K562 (cell line): Measurements from ENCODE around the gene ANKRD13B. TPM values are rescaled to one million over a fixed set of nuclear protein-coding genes. Genes with fewer than 3 reads are reported as not detected.
A peak's percentile ranks its signal among the peaks of the same experiment; 100 is the strongest.

ENCODE experiments used
- HDAC8 ChIP-seq: fragments of 450-650 bp; IDR thresholded peaks from 2 replicates; pipeline ENCODE4 v1.6.1; 2016; ENCODE audit warnings: mild to moderate bottlenecking, missing genetic modification characterization, moderate library complexity, missing compliant biosample characterization
- HNRNPH1 ChIP-seq: fragments of 200-400 bp; formaldehyde crosslinking; optimal IDR thresholded peaks from 2 replicates; pipeline ENCODE3; 2017; ENCODE audit warnings: low read depth, mild to moderate bottlenecking, low read length, moderate library complexity
- HNRNPL ChIP-seq: fragments of 200-400 bp; formaldehyde crosslinking; IDR thresholded peaks from 2 replicates; pipeline ENCODE4 v1.6.1; 2017; ENCODE audit warnings: low read depth, mild to moderate bottlenecking, low read length
- L3MBTL2 ChIP-seq: fragments of 450-650 bp; IDR thresholded peaks from 2 replicates; pipeline ENCODE4 v1.6.1; 2016; ENCODE audit warnings: mild to moderate bottlenecking, moderate library complexity
- MEIS2 ChIP-seq: fragments of 450-650 bp; IDR thresholded peaks from 2 replicates; pipeline ENCODE4 v1.6.1; 2014; ENCODE audit warnings: mild to moderate bottlenecking; ENCODE audit not compliant: partially characterized antibody
- MYNN ChIP-seq, 2 experiments: sonication (generic); formaldehyde crosslinking in 1 of 2; IDR thresholded peaks; 2 replicates each; pipeline versions ENCODE4 v1.5.0 to v1.6.1; 2016 to 2020; ENCODE audit warnings: antibody characterized with exemption in 1 of 2, missing genetic modification reagents in 1 of 2
- NCOA6 ChIP-seq: fragments of 450-650 bp; IDR thresholded peaks from 2 replicates; pipeline ENCODE4 v1.6.1; 2017; ENCODE audit warnings: mild to moderate bottlenecking
- RFX1 ChIP-seq: fragments of 450-650 bp; IDR thresholded peaks from 2 replicates; pipeline ENCODE4 v1.6.1; 2016; ENCODE audit warnings: mild to moderate bottlenecking, moderate library complexity
- RFX7 ChIP-seq: fragments of 250-450 bp; sonication (Bioruptor Pico); IDR thresholded peaks from 2 replicates; pipeline ENCODE4 v1.5.1; 2021; ENCODE audit warnings: mild to moderate bottlenecking
- TCF7L2 ChIP-seq: fragments of 150-350 bp; IDR thresholded peaks from 2 replicates; pipeline ENCODE4 v1.6.1; 2016; ENCODE audit warnings: low read depth, mild to moderate bottlenecking, low read length, moderate library complexity
- TCFL5 ChIP-seq: fragments of 250-450 bp; sonication (Bioruptor Pico); conservative IDR thresholded peaks from 2 replicates; pipeline ENCODE4 v1.6.1; 2021; ENCODE audit warnings: mild to moderate bottlenecking, moderate library complexity, matching md5 sums
- ZNF239 ChIP-seq: fragments of 250-450 bp; sonication (Bioruptor Pico); IDR thresholded peaks from 2 replicates; pipeline ENCODE4 v1.4.0; 2020; ENCODE audit warnings: mild to moderate bottlenecking
- ZNF324 ChIP-seq: fragments of 250-450 bp; sonication (Bioruptor Pico); IDR thresholded peaks from 2 replicates; pipeline ENCODE4 v1.4.0; 2020; ENCODE audit warnings: mild to moderate bottlenecking
- polyA plus RNA-seq, 8 experiments: library from polyadenylated mRNA; depleted of rRNA in 4 of 8; stranded (reverse) in 5 of 8; unstranded in 3 of 8; fragments of >200 nt; fragmentation: Nextera tagmentation in 2 of 8; fragmentation: Illumina TruSeq in 1 of 8; extraction: Ambion mirVana in 2 of 8; extraction: Trizol in 1 of 8; gene quantifications; 2 replicates each; pipeline versions ENCODE4 v1.2.1 to v1.2.3, GENCODE V29; 2011 to 2014; ENCODE audit warnings: inconsistent platforms in 1 of 8, missing spikeins in 1 of 8
- total RNA-seq, 7 experiments: library from RNA; depleted of rRNA in 6 of 7; stranded (reverse); fragments of >200 nt in 6 of 7; fragmentation: Illumina TruSeq in 2 of 7; extraction: Trizol in 2 of 7; gene quantifications; 2 replicates each; pipeline versions ENCODE4 v1.2.1 to v1.2.3, GENCODE V29; 2011 to 2021; ENCODE audit warnings: low replicate concordance in 1 of 7
- TF ChIP-seq, protein P1 (sequence below): fragments of 150-350 bp; IDR thresholded peaks from 2 replicates; pipeline ENCODE4 v1.6.1; 2014; ENCODE audit warnings: low read depth, mild to moderate bottlenecking, low read length, borderline replicate concordance
- TF ChIP-seq, protein P2 (sequence below): sonication (generic); formaldehyde crosslinking; IDR thresholded peaks from 2 replicates; pipeline ENCODE4 v1.8.1; 2023; ENCODE audit warnings: mild to moderate bottlenecking, missing genetic modification reagents
- TF ChIP-seq, protein P3 (sequence below): fragments of 450-650 bp; IDR thresholded peaks from 2 replicates; pipeline ENCODE4 v1.6.1; 2016
- TF ChIP-seq, protein P4 (sequence below): sonication (generic); formaldehyde crosslinking; IDR thresholded peaks from 2 replicates; pipeline ENCODE4 v1.9.0; 2022; ENCODE audit warnings: mild to moderate bottlenecking, missing genetic modification reagents
- TF ChIP-seq, protein P5 (sequence below): IDR thresholded peaks from 2 replicates; pipeline ENCODE4 v1.6.1; 2011; ENCODE audit warnings: borderline replicate concordance, low read depth, mild to moderate bottlenecking, moderate library complexity, low read length; ENCODE audit not compliant: insufficient read depth, poor library complexity, severe bottlenecking

Gene ANKRD13B
- total and polyA plus RNA-seq, 9 of the 15 experiments (the other 6 are each of a cell fraction or from before 2014, with no cell fraction given): 0.15 to 28.1 (median 4.6) TPM

DNA sequence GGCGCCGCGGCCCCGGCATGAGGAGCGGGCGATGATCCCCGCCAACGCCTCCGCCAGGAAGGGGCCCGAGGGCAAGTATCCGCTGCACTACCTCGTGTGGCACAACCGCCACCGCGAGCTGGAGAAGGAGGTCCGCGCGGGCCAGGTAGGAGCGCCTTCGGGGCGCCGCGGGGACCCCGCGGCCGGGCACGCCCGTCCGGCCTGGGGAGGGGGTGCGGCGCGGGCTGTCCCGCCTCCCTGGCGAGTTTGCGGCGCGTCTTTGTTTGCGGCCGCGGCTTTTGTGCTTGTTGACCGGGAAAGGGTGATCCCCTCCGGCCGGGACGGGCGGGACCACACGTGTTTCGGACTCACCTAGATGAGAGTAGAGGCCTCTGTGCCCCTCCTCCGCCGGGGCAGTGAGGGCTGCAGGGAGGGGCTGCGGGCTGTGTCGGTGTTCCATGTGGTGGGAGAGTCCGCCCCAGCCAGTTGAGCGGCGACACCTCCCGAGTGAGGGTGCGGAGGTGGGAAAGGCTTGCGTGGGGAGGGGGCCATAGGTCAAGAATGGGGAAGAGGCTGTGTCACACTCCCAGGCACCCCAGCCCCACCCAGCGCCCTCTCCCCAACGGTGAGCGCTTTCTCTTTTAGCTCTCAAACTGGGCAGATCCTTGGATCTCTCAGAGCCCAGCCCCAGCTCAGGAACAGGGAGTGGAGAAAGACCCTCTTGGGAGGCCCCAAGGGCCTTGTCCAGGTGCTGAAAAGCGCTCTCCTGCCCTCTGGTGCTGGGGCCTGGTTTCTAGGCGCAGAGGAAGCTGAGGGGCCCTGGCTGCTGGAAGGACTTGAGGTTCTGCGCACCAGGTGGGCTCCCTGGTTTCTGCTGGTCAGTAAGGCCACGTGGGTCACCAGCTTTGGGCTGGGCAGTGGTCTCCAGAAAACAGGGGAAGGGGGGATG lies 923 bp downstream of the ANKRD13B start (continued):
- TF ChIP-seq, protein P1, sequence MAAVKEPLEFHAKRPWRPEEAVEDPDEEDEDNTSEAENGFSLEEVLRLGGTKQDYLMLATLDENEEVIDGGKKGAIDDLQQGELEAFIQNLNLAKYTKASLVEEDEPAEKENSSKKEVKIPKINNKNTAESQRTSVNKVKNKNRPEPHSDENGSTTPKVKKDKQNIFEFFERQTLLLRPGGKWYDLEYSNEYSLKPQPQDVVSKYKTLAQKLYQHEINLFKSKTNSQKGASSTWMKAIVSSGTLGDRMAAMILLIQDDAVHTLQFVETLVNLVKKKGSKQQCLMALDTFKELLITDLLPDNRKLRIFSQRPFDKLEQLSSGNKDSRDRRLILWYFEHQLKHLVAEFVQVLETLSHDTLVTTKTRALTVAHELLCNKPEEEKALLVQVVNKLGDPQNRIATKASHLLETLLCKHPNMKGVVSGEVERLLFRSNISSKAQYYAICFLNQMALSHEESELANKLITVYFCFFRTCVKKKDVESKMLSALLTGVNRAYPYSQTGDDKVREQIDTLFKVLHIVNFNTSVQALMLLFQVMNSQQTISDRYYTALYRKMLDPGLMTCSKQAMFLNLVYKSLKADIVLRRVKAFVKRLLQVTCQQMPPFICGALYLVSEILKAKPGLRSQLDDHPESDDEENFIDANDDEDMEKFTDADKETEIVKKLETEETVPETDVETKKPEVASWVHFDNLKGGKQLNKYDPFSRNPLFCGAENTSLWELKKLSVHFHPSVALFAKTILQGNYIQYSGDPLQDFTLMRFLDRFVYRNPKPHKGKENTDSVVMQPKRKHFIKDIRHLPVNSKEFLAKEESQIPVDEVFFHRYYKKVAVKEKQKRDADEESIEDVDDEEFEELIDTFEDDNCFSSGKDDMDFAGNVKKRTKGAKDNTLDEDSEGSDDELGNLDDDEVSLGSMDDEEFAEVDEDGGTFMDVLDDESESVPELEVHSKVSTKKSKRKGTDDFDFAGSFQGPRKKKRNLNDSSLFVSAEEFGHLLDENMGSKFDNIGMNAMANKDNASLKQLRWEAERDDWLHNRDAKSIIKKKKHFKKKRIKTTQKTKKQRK: no peak
- TF ChIP-seq HNRNPH1 (no peak), MYNN (IDR thresholded peaks at IDR 0.05) (no peak), MYNN (CRISPR knock-in tag; IDR thresholded peaks at IDR 0.05) (peak; percentile 85), TCF7L2 (no peak), TCFL5 (no peak), MEIS2 (no peak), RFX1 (no peak), RFX7 (CRISPR knock-in tag) (no peak), L3MBTL2 (no peak), ZNF324 (no peak), HNRNPL (no peak), HDAC8 (tag) (no peak), ZNF239 (no peak), NCOA6 (peak; percentile 87)
- TF ChIP-seq, protein P2, sequence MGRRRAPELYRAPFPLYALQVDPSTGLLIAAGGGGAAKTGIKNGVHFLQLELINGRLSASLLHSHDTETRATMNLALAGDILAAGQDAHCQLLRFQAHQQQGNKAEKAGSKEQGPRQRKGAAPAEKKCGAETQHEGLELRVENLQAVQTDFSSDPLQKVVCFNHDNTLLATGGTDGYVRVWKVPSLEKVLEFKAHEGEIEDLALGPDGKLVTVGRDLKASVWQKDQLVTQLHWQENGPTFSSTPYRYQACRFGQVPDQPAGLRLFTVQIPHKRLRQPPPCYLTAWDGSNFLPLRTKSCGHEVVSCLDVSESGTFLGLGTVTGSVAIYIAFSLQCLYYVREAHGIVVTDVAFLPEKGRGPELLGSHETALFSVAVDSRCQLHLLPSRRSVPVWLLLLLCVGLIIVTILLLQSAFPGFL (CRISPR knock-in tag): no peak
- TF ChIP-seq, protein P3, sequence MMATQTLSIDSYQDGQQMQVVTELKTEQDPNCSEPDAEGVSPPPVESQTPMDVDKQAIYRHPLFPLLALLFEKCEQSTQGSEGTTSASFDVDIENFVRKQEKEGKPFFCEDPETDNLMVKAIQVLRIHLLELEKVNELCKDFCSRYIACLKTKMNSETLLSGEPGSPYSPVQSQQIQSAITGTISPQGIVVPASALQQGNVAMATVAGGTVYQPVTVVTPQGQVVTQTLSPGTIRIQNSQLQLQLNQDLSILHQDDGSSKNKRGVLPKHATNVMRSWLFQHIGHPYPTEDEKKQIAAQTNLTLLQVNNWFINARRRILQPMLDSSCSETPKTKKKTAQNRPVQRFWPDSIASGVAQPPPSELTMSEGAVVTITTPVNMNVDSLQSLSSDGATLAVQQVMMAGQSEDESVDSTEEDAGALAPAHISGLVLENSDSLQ: no peak
- TF ChIP-seq, protein P4, sequence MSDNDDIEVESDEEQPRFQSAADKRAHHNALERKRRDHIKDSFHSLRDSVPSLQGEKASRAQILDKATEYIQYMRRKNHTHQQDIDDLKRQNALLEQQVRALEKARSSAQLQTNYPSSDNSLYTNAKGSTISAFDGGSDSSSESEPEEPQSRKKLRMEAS (CRISPR knock-in tag): peak; percentile 55; the same call in 1 of the 2 replicates
- TF ChIP-seq, protein P5, sequence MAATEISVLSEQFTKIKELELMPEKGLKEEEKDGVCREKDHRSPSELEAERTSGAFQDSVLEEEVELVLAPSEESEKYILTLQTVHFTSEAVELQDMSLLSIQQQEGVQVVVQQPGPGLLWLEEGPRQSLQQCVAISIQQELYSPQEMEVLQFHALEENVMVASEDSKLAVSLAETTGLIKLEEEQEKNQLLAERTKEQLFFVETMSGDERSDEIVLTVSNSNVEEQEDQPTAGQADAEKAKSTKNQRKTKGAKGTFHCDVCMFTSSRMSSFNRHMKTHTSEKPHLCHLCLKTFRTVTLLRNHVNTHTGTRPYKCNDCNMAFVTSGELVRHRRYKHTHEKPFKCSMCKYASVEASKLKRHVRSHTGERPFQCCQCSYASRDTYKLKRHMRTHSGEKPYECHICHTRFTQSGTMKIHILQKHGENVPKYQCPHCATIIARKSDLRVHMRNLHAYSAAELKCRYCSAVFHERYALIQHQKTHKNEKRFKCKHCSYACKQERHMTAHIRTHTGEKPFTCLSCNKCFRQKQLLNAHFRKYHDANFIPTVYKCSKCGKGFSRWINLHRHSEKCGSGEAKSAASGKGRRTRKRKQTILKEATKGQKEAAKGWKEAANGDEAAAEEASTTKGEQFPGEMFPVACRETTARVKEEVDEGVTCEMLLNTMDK: peak; percentile 73
